ENCODE data around the gene GAMT.

GAMT gene

GRCh38 chr19:1361601-1362386 is 39.5 kb downstream of the GAMT start:
- peaks cover 22% of the 10 kb centered on the region for H3K4me1 ChIP-seq (ENCODE audit: control insufficient read depth, insufficient read depth, low read length)

DNA sequence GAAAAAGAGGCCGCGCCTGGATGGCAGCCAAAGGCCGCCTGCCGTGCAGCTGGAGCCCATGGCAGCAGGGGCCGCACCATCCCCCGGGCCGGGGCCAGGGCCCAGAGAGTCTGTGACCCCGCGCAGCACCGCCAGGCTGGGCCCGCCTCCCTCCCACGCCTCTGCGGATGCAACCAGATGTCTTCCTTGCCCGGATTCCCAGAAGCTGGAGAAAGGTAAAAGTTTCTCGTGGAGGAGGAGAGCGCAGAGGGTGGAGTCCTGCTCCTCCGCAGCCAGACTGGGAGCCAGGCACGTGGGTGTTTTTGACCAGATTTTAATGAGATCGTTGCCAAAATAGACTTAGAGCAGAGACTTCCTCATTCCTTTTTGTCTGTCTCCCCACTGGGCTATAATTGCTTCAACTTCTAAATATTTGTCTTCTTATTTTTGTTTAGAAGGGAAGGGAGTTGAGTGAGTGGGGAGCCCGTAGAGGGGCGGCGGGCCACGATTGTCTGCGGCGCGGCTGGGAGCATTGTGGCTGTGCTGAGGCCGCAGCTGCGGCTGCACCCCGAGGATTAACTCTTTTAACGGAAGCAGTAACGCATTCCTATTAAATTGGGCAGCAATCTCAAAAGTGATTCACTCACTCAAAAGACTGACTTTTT is 40.4 kb downstream of the GAMT start:
- Histone ChIP-seq H3K4me3 (ENCODE audit: low read length in 2 of 2) (peak overlapping the region; percentile 28 to 61), H3K27me3 (ENCODE audit: control insufficient read depth in 1 of 2, insufficient read depth in 2 of 2, low read length in 2 of 2) (no peaks in the 10 kb centered on the region), H3K4me1 (ENCODE audit: control insufficient read depth, insufficient read depth, low read length) (peaks cover 30% of the 10 kb centered on the region), H3K9me3 (ENCODE audit: control insufficient read depth in 2 of 2, low read length in 2 of 2) (no peaks in the 10 kb centered on the region), H3K9ac (ENCODE audit: low read length in 2 of 2) (no peak overlapping the region), H3K36me3 (ENCODE audit: control insufficient read depth in 2 of 2, insufficient read depth in 2 of 2, low read length in 2 of 2) (peaks cover 27 to 34% of the 10 kb centered on the region in 2 donors), H3K27ac (ENCODE audit: low read length) (peak overlapping the region; percentile 64)

More at GRCh38 chr19:1361601-1362386, 39.5 kb downstream of the GAMT start:
- peak overlapping the region in 1 of 2 donors; percentile 61 for H3K4me3 ChIP-seq (ENCODE audit: low read length in 2 of 2)
- H3K27me3 ChIP-seq (ENCODE audit: control insufficient read depth in 1 of 2, insufficient read depth in 2 of 2, low read length in 2 of 2), result no peaks in the 10 kb centered on the region
- peaks cover 34 to 41% of the 10 kb centered on the region in 2 donors for H3K36me3 ChIP-seq (ENCODE audit: control insufficient read depth in 2 of 2, insufficient read depth in 2 of 2, low read length in 2 of 2)
- no peak overlapping the region for H3K27ac ChIP-seq (ENCODE audit: low read length)
- H3K9me3 ChIP-seq (ENCODE audit: control insufficient read depth in 2 of 2, low read length in 2 of 2), result no peaks in the 10 kb centered on the region
- H3K9ac ChIP-seq (ENCODE audit: low read length in 2 of 2), result peak overlapping the region in 1 of 2 donors; percentile 5

- H3K27me3 ChIP-seq (ENCODE audit: control insufficient read depth in 1 of 2, insufficient read depth in 2 of 2, low read length in 2 of 2), result no peaks in the 10 kb centered on the region
- H3K4me3 ChIP-seq (ENCODE audit: low read length in 2 of 2), result peak overlapping the region in 1 of 2 donors; percentile 61
- peaks cover 37% of the 10 kb centered on the region for H3K4me1 ChIP-seq (ENCODE audit: control insufficient read depth, insufficient read depth, low read length)
- peak overlapping the region; percentile 64 for H3K27ac ChIP-seq (ENCODE audit: low read length)
- H3K9me3 ChIP-seq (ENCODE audit: control insufficient read depth in 2 of 2, low read length in 2 of 2), result no peaks in the 10 kb centered on the region
- no peak overlapping the region for H3K9ac ChIP-seq (ENCODE audit: low read length in 2 of 2)
- H3K36me3 ChIP-seq (ENCODE audit: control insufficient read depth in 2 of 2, insufficient read depth in 2 of 2, low read length in 2 of 2), result peaks cover 21 to 28% of the 10 kb centered on the region in 2 donors
Measured at GRCh38 chr19:1360126-1360817, 41.1 kb downstream of the GAMT start.

GRCh38 chr19:1357531-1358109 is 43.7 kb downstream of the GAMT start:
- Histone ChIP-seq H3K4me3 (ENCODE audit: low read length in 2 of 2) (no peak overlapping the region), H3K36me3 (ENCODE audit: control insufficient read depth in 2 of 2, insufficient read depth in 2 of 2, low read length in 2 of 2) (peaks cover 11 to 19% of the 10 kb centered on the region in 2 donors), H3K4me1 (ENCODE audit: control insufficient read depth, insufficient read depth, low read length) (peaks cover 48% of the 10 kb centered on the region), H3K9ac (ENCODE audit: low read length in 2 of 2) (no peak overlapping the region), H3K27ac (ENCODE audit: low read length) (no peak overlapping the region), H3K9me3 (ENCODE audit: control insufficient read depth in 2 of 2, low read length in 2 of 2) (no peaks in the 10 kb centered on the region), H3K27me3 (ENCODE audit: control insufficient read depth in 1 of 2, insufficient read depth in 2 of 2, low read length in 2 of 2) (no peaks in the 10 kb centered on the region)

DNA sequence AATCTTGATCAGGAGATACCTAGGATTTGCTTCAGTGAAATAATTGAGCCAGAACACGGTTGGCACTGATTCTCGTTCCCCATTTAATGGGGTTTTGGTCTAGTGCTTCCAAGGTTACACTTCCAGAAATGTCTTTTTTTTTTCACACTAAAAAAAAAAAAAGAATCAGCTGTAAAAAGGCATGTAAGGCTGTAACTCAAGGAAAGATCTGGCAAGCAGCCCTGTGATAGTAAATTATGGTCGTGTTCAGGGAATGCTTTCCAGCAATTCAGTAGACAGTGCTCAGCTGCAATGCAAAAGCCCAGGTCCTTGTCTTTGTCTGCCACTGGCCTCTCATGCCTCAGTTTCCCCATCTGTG is 44.9 kb downstream of the GAMT start:
- peak overlapping the region in 1 of 2 donors; percentile 78 for H3K9ac ChIP-seq (ENCODE audit: low read length in 2 of 2)
- H3K4me1 ChIP-seq (ENCODE audit: control insufficient read depth, insufficient read depth, low read length), result peaks cover 43% of the 10 kb centered on the region
- H3K9me3 ChIP-seq (ENCODE audit: control insufficient read depth in 2 of 2, low read length in 2 of 2), result no peaks in the 10 kb centered on the region
- H3K27me3 ChIP-seq (ENCODE audit: control insufficient read depth in 1 of 2, insufficient read depth in 2 of 2, low read length in 2 of 2), result no peaks in the 10 kb centered on the region
- peaks cover 9 to 16% of the 10 kb centered on the region in 2 donors for H3K36me3 ChIP-seq (ENCODE audit: control insufficient read depth in 2 of 2, insufficient read depth in 2 of 2, low read length in 2 of 2)
- H3K4me3 ChIP-seq (ENCODE audit: low read length in 2 of 2), result peak overlapping the region; percentile 67 to 81
- peak overlapping the region; percentile 49 for H3K27ac ChIP-seq (ENCODE audit: low read length)

GRCh38 chr19:1355568-1356507 is 45.5 kb downstream of the GAMT start:
- Histone ChIP-seq H3K27ac (ENCODE audit: low read length) (peak overlapping the region; percentile 49), H3K9ac (ENCODE audit: low read length in 2 of 2) (peak overlapping the region; percentile 51 to 78), H3K4me1 (ENCODE audit: control insufficient read depth, insufficient read depth, low read length) (peaks cover 38% of the 10 kb centered on the region), H3K36me3 (ENCODE audit: control insufficient read depth in 2 of 2, insufficient read depth in 2 of 2, low read length in 2 of 2) (peaks cover 9 to 16% of the 10 kb centered on the region in 2 donors), H3K4me3 (ENCODE audit: low read length in 2 of 2) (peak overlapping the region; percentile 67 to 81), H3K27me3 (ENCODE audit: control insufficient read depth in 1 of 2, insufficient read depth in 2 of 2, low read length in 2 of 2) (no peaks in the 10 kb centered on the region), H3K9me3 (ENCODE audit: control insufficient read depth in 2 of 2, low read length in 2 of 2) (no peaks in the 10 kb centered on the region)

DNA sequence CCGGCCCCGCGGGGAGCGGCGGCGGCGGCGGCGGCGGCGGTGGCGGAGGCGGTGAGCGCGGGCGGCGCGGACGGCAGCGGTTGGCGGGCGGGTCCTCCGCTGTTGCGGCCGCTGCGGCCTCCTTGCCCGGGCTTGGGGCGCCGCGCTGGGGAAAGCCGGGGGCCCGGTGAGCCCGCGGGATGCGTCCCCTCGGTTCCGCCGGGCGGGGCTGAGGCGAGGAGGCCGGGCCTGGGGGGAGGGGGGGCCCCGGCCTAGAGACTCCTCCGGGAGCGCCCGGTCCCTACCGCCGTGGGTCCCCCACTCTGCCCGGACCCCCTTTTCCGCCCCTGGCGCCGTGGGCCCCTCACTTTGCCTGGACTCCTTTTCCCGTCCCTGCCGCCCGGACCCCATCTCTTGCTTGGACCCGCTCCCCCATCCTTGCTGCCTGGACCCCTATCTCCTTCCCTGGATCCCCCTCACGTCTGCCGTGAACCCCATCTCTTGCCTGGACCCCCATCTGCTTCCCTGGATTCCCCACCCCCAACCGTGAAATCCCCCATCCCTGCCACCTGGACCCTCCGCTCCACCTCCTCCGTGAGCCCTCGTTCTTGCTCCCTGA is 46.3 kb downstream of the GAMT start:
- H3K4me1 ChIP-seq (ENCODE audit: control insufficient read depth, insufficient read depth, low read length), result peaks cover 30% of the 10 kb centered on the region
- peak overlapping the region; percentile 49 for H3K27ac ChIP-seq (ENCODE audit: low read length)
- H3K9me3 ChIP-seq (ENCODE audit: control insufficient read depth in 2 of 2, low read length in 2 of 2), result no peaks in the 10 kb centered on the region
- peak overlapping the region; percentile 67 to 81 for H3K4me3 ChIP-seq (ENCODE audit: low read length in 2 of 2)
- H3K27me3 ChIP-seq (ENCODE audit: control insufficient read depth in 1 of 2, insufficient read depth in 2 of 2, low read length in 2 of 2), result no peaks in the 10 kb centered on the region
- peak overlapping the region; percentile 71 to 78 for H3K9ac ChIP-seq (ENCODE audit: low read length in 2 of 2)
- peaks cover 9 to 16% of the 10 kb centered on the region in 2 donors for H3K36me3 ChIP-seq (ENCODE audit: control insufficient read depth in 2 of 2, insufficient read depth in 2 of 2, low read length in 2 of 2)

DNA sequence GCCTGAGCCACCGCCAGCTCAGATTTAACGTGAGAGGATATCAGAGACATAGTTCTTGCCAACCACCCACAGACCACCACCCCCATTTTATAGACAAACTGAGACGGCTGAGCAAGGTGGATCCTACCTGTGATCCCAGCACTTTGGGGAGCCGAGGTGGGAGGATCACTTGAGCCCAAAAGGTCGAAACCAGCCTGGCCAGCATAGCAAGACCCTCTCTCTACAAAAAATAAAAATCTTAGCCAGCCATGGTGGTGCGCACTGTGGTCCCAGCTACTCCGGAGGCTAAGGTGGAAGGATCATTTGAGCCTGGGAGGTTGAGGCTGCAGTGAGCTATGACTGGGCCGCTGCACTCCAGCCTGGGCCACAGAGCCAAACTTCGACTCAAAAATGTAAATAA is 48.2 kb downstream of the GAMT start:
- Histone ChIP-seq H3K36me3 (ENCODE audit: control insufficient read depth in 2 of 2, insufficient read depth in 2 of 2, low read length in 2 of 2) (peaks cover 5 to 6% of the 10 kb centered on the region in 2 donors), H3K9me3 (ENCODE audit: control insufficient read depth in 2 of 2, low read length in 2 of 2) (no peaks in the 10 kb centered on the region), H3K9ac (ENCODE audit: low read length in 2 of 2) (no peak overlapping the region), H3K27ac (ENCODE audit: low read length) (no peak overlapping the region), H3K4me3 (ENCODE audit: low read length in 2 of 2) (no peak overlapping the region), H3K27me3 (ENCODE audit: control insufficient read depth in 1 of 2, insufficient read depth in 2 of 2, low read length in 2 of 2) (no peaks in the 10 kb centered on the region), H3K4me1 (ENCODE audit: control insufficient read depth, insufficient read depth, low read length) (peaks cover 30% of the 10 kb centered on the region)

GRCh38 chr19:1351381-1351851 is 49.9 kb downstream of the GAMT start:
- Histone ChIP-seq H3K4me3 (ENCODE audit: low read length in 2 of 2) (no peak overlapping the region), H3K27me3 (ENCODE audit: control insufficient read depth in 1 of 2, insufficient read depth in 2 of 2, low read length in 2 of 2) (no peaks in the 10 kb centered on the region), H3K27ac (ENCODE audit: low read length) (no peak overlapping the region), H3K4me1 (ENCODE audit: control insufficient read depth, insufficient read depth, low read length) (peaks cover 26% of the 10 kb centered on the region), H3K9me3 (ENCODE audit: control insufficient read depth in 2 of 2, low read length in 2 of 2) (no peaks in the 10 kb centered on the region), H3K9ac (ENCODE audit: low read length in 2 of 2) (peak overlapping the region; percentile 36 to 44), H3K36me3 (ENCODE audit: control insufficient read depth in 2 of 2, insufficient read depth in 2 of 2, low read length in 2 of 2) (no peaks in the 10 kb centered on the region)
